WTC11 (cell line): ENCODE data around the gene CNKSR3. TPM values are rescaled to one million over a fixed set of nuclear protein-coding genes. Genes with fewer than 3 reads are reported as not detected.

Experiments used
- ATAC-seq: fragments of 200-7000 bp; cut with Tn5 transposase; 2 replicates; pipeline ENCODE4 v1.10.0; 2021; ENCODE audit warnings: mild to moderate bottlenecking, moderate library complexity
- CTCF ChIA-PET: fragments of 300-600 bp; sonication (Branson Sonifier 250); formaldehyde crosslinking; loops from one replicate; lab custom pipeline; 2021; ENCODE audit warnings: antibody characterized with exemption; lab: Charles Lee
- POLR2A ChIA-PET: fragments of 350-600 bp; sonication (Branson Sonifier 250); formaldehyde crosslinking; loops from one replicate; lab custom pipeline; 2021; ENCODE audit warnings: antibody characterized with exemption; lab: Charles Lee
- DNase-seq: peaks from one replicate; pipeline ENCODE4 v3.0.0; 2021; ENCODE audit warnings: low spot score
- H3K27ac Mint-ChIP-seq: 2 replicates; pipeline ENCODE4 v1.8.0; 2021; ENCODE audit warnings: mixed read lengths
- H3K27me3 Mint-ChIP-seq: 2 replicates; pipeline ENCODE4 v1.8.0; 2021; ENCODE audit warnings: low read depth, mild to moderate bottlenecking, moderate library complexity, mixed read lengths
- H3K36me3 Mint-ChIP-seq: 2 replicates; pipeline ENCODE4 v1.8.0; 2021; ENCODE audit warnings: mixed read lengths
- H3K4me1 Mint-ChIP-seq: 2 replicates; pipeline ENCODE4 v1.8.0; 2022; ENCODE audit warnings: mixed read lengths
- H3K4me3 Mint-ChIP-seq: 2 replicates; pipeline ENCODE4 v1.8.0; 2021; ENCODE audit warnings: mild to moderate bottlenecking, moderate library complexity, mixed read lengths
- H3K9me3 Mint-ChIP-seq: 2 replicates; pipeline ENCODE4 v1.8.0; 2021; ENCODE audit warnings: mixed read lengths
- ATF6 ChIP-seq: sonication (generic); formaldehyde crosslinking; IDR thresholded peaks from 2 replicates; pipeline ENCODE4 v1.8.1; 2023; ENCODE audit warnings: mild to moderate bottlenecking, missing genetic modification reagents
- CTCF ChIP-seq: fragments of 200-600 bp; IDR thresholded peaks from 2 replicates; pipeline ENCODE4 v1.8.0; 2022; ENCODE audit warnings: antibody characterized with exemption
- E2F4 ChIP-seq: sonication (generic); formaldehyde crosslinking; IDR thresholded peaks from 2 replicates; pipeline ENCODE4 v1.8.1; 2022; ENCODE audit warnings: low read depth, mild to moderate bottlenecking, moderate library complexity, missing genetic modification reagents, borderline replicate concordance
- FOXJ3 ChIP-seq: sonication (generic); formaldehyde crosslinking; IDR thresholded peaks from 2 replicates; pipeline ENCODE4 v1.9.0; 2021; ENCODE audit warnings: missing genetic modification reagents, mild to moderate bottlenecking, borderline replicate concordance
- FOXP4 ChIP-seq: sonication (generic); formaldehyde crosslinking; IDR thresholded peaks from 2 replicates; pipeline ENCODE4 v1.8.0; 2022; ENCODE audit warnings: mild to moderate bottlenecking, missing genetic modification reagents
- HMGXB4 ChIP-seq: sonication (generic); formaldehyde crosslinking; IDR thresholded peaks from 2 replicates; pipeline ENCODE4 v1.8.1; 2023; ENCODE audit warnings: mild to moderate bottlenecking, moderate library complexity, missing genetic modification reagents
- IRF2 ChIP-seq: sonication (generic); formaldehyde crosslinking; IDR thresholded peaks from 2 replicates; pipeline ENCODE4 v1.8.0; 2022; ENCODE audit warnings: low read depth, missing genetic modification reagents, borderline replicate concordance
- JAZF1 ChIP-seq: fragments of 250-450 bp; sonication (Bioruptor Pico); IDR thresholded peaks from 2 replicates; pipeline ENCODE4 v1.9.0; 2021; ENCODE audit warnings: moderate library complexity, mild to moderate bottlenecking, inconsistent platforms
- KAT7 ChIP-seq: sonication (generic); formaldehyde crosslinking; IDR thresholded peaks from 2 replicates; pipeline ENCODE4 v1.8.1; 2023; ENCODE audit warnings: missing genetic modification reagents, mild to moderate bottlenecking, borderline replicate concordance
- NFE2L1 ChIP-seq: sonication (generic); formaldehyde crosslinking; IDR thresholded peaks from 2 replicates; pipeline ENCODE4 v1.8.1; 2023; ENCODE audit warnings: missing genetic modification reagents
- NR3C1 ChIP-seq: sonication (generic); formaldehyde crosslinking; conservative IDR thresholded peaks from 2 replicates; pipeline ENCODE4 v1.8.1; 2023; ENCODE audit warnings: low read depth, mild to moderate bottlenecking, missing genetic modification reagents
- RELA ChIP-seq: sonication (generic); formaldehyde crosslinking; IDR thresholded peaks from 2 replicates; pipeline ENCODE4 v1.8.1; 2022; ENCODE audit warnings: missing genetic modification reagents, mild to moderate bottlenecking, borderline replicate concordance
- SMAD4 ChIP-seq: sonication (generic); formaldehyde crosslinking; IDR thresholded peaks from 2 replicates; pipeline ENCODE4 v1.8.0; 2022; ENCODE audit warnings: mild to moderate bottlenecking, missing genetic modification reagents
- STAT6 ChIP-seq: sonication (generic); formaldehyde crosslinking; conservative IDR thresholded peaks from 2 replicates; pipeline ENCODE4 v1.8.1; 2023; ENCODE audit warnings: mild to moderate bottlenecking, low read depth, missing genetic modification reagents, moderate library complexity
- TEAD4 ChIP-seq: sonication (generic); formaldehyde crosslinking; IDR thresholded peaks from 2 replicates; pipeline ENCODE4 v1.8.0; 2022; ENCODE audit warnings: mild to moderate bottlenecking, missing genetic modification reagents
- total RNA-seq: library from RNA; stranded (reverse); gene quantifications from 3 replicates; pipeline ENCODE4 v1.2.3, GENCODE V29; 2021

CNKSR3 gene
- total RNA-seq, 1 experiment from 2014 or later, result 5.7 TPM

- Mint-ChIP-seq H3K27ac (no peak overlapping the region), H3K36me3 (no peaks in the 10 kb centered on the region), H3K4me1 (peaks cover 27% of the 10 kb centered on the region), H3K4me3 (no peak overlapping the region), H3K9me3 (no peaks in the 10 kb centered on the region), H3K27me3 (peaks cover 30% of the 10 kb centered on the region)
- TF ChIP-seq FOXP4 (CRISPR knock-in tag) (no peak), KAT7 (CRISPR knock-in tag) (no peak), NR3C1 (CRISPR knock-in tag) (no peak), ATF6 (CRISPR knock-in tag) (no peak), FOXJ3 (no peak), IRF2 (no peak), CTCF (no peak), JAZF1 (CRISPR knock-in tag) (no peak)
- ATAC-seq (no peak), DNase-seq (no peak)
- ChIA-PET CTCF (no interaction called here), POLR2A (no interaction called here)
Measured at GRCh38 chr6:154535147-154535546, 24.7 kb upstream of the CNKSR3 start.

GRCh38 chr6:154534531-154534930 lies 24.0 kb upstream of the CNKSR3 start:
- ChIA-PET POLR2A (no interaction called here), CTCF (no interaction called here)
- DNase-seq (no peak), ATAC-seq (no peak)
- Mint-ChIP-seq H3K27ac (no peak overlapping the region), H3K36me3 (no peaks in the 10 kb centered on the region), H3K27me3 (peaks cover 24% of the 10 kb centered on the region), H3K4me1 (peaks cover 27% of the 10 kb centered on the region), H3K4me3 (no peak overlapping the region), H3K9me3 (no peaks in the 10 kb centered on the region)
- TF ChIP-seq STAT6, result no peak
- TF ChIP-seq E2F4 (CRISPR knock-in tag), result no peak
- no peak for TF ChIP-seq RELA
- TF ChIP-seq SMAD4 (CRISPR knock-in tag), result no peak
- no peak for TF ChIP-seq NFE2L1 (CRISPR knock-in tag)
- no peak for TF ChIP-seq HMGXB4 (CRISPR knock-in tag)
- no peak for TF ChIP-seq TEAD4 (CRISPR knock-in tag)
